IMR-90 (cell line): ENCODE results near the gene SEC24B. TPM values are rescaled to one million over a fixed set of nuclear protein-coding genes. Genes with fewer than 3 reads are reported as not detected.

Experiments used
- ATAC-seq: fragments of 200-7000 bp; cut with Tn5 transposase; 2 replicates; pipeline ENCODE4 v1.9.1; 2020; ENCODE audit warnings: low read depth, mild to moderate bottlenecking, moderate library complexity
- BruUV-seq: library from RNA; stranded (reverse); fragments of 400-500 nt; replicated peaks from 2 replicates; lab custom pipeline; 2021; lab: Mats Ljungman, UMichigan
- CTCF ChIA-PET: fragments of 300-600 bp; formaldehyde crosslinking; extraction: SDS; loops from one replicate; lab custom pipeline; 2021; ENCODE audit warnings: antibody characterized with exemption; lab: Yijun Ruan, JAX
- POLR2A ChIA-PET: fragments of 300-600 bp; sonication (Branson Sonifier 250); formaldehyde crosslinking; loops from one replicate; lab custom pipeline; 2022; ENCODE audit warnings: antibody characterized with exemption; ENCODE audit not compliant: unreplicated experiment; lab: Charles Lee
- DNase-seq: peaks from one replicate; pipeline ENCODE4 v3.0.0; 2013
- H2AFZ ChIP-seq: replicated peaks from 2 replicates; pipeline ENCODE3; 2013; ENCODE audit warnings: low read length, mild to moderate bottlenecking; ENCODE audit not compliant: poor library complexity
- H2AK5ac ChIP-seq: 2 replicates; pipeline ENCODE4 v1.6.1; 2013; ENCODE audit warnings: low read depth, low read length, inconsistent platforms
- H2AK9ac ChIP-seq: replicated peaks from 2 replicates; pipeline ENCODE3; 2013; ENCODE audit warnings: mild to moderate bottlenecking, low read depth, low read length, moderate library complexity; ENCODE audit not compliant: poor library complexity
- H2BK120ac ChIP-seq: 2 replicates; pipeline ENCODE4 v1.6.1; 2013; ENCODE audit warnings: low read depth, low read length, inconsistent platforms
- H2BK15ac ChIP-seq: 3 replicates; pipeline ENCODE4 v1.6.1; 2013; ENCODE audit warnings: low read depth, low read length, inconsistent platforms
- H2BK20ac ChIP-seq: 2 replicates; pipeline ENCODE4 v1.6.1; 2013; ENCODE audit warnings: low read depth, mild to moderate bottlenecking, inconsistent platforms, low read length, moderate library complexity
- H2BK5ac ChIP-seq: 2 replicates; pipeline ENCODE4 v1.6.1; 2013; ENCODE audit warnings: mild to moderate bottlenecking, low read depth, low read length, inconsistent platforms; ENCODE audit not compliant: poor library complexity, severe bottlenecking
- H3K14ac ChIP-seq: replicated peaks from 2 replicates; pipeline ENCODE4 v1.6.1; 2013; ENCODE audit warnings: low read depth, low read length, inconsistent platforms
- H3K18ac ChIP-seq: 2 replicates; pipeline ENCODE4 v1.6.1; 2013; ENCODE audit warnings: low read depth, low read length, control low read depth
- H3K23ac ChIP-seq: 2 replicates; pipeline ENCODE4 v1.6.1; 2013; ENCODE audit warnings: low read depth, low read length, inconsistent platforms
- H3K27ac ChIP-seq: 2 replicates; pipeline ENCODE4 v1.5.1; 2013; ENCODE audit warnings: mild to moderate bottlenecking, control low read depth, low read length; ENCODE audit not compliant: insufficient read depth
- H3K27me3 ChIP-seq: 2 replicates; pipeline ENCODE4 v1.6.1; 2013; ENCODE audit warnings: low read length; ENCODE audit not compliant: control insufficient read depth, insufficient read depth
- H3K36me3 ChIP-seq: 2 replicates; pipeline ENCODE4 v1.6.1; 2013; ENCODE audit warnings: low read length, mixed read lengths; ENCODE audit not compliant: control insufficient read depth, insufficient read depth
- H3K4ac ChIP-seq: 2 replicates; pipeline ENCODE4 v1.6.1; 2013; ENCODE audit warnings: low read depth, low read length, inconsistent platforms
- H3K4me1 ChIP-seq: 2 replicates; pipeline ENCODE4 v1.6.1; 2013; ENCODE audit warnings: low read length, mixed read lengths; ENCODE audit not compliant: control insufficient read depth, insufficient read depth
- H3K4me2 ChIP-seq: 2 replicates; pipeline ENCODE4 v1.6.1; 2013; ENCODE audit warnings: low read depth, mild to moderate bottlenecking, control low read depth, low read length, moderate library complexity
- H3K4me3 ChIP-seq: 2 replicates; pipeline ENCODE4 v1.5.1; 2013; ENCODE audit warnings: low read depth, mild to moderate bottlenecking, control low read depth, low read length, moderate library complexity; ENCODE audit not compliant: insufficient read depth
- H3K56ac ChIP-seq: 2 replicates; pipeline ENCODE4 v1.6.1; 2013; ENCODE audit warnings: low read length, inconsistent platforms; ENCODE audit not compliant: insufficient read depth; ENCODE audit errors: extremely low read depth
- H3K79me1 ChIP-seq, 2 experiments: 2 replicates each; pipeline ENCODE4 v1.6.1; 2013; ENCODE audit warnings: low read length in 2 of 2, inconsistent platforms in 1 of 2, low read depth in 1 of 2
- H3K9ac ChIP-seq: 2 replicates; pipeline ENCODE4 v1.6.1; 2013; ENCODE audit warnings: low read depth, low read length, control low read depth
- H3K9me1 ChIP-seq: 2 replicates; pipeline ENCODE4 v1.6.1; 2013; ENCODE audit warnings: low read length, inconsistent platforms; ENCODE audit not compliant: insufficient read depth
- H3K9me3 ChIP-seq: 2 replicates; pipeline ENCODE4 v1.6.1; 2013; ENCODE audit warnings: low read length; ENCODE audit not compliant: control insufficient read depth, insufficient read depth
- H4K20me1 ChIP-seq: 2 replicates; pipeline ENCODE4 v1.6.1; 2013; ENCODE audit warnings: low read length, inconsistent platforms; ENCODE audit not compliant: insufficient read depth
- H4K5ac ChIP-seq: 2 replicates; pipeline ENCODE4 v1.6.1; 2013; ENCODE audit warnings: mild to moderate bottlenecking, low read depth, low read length, control low read depth
- H4K8ac ChIP-seq, 2 experiments: 2 replicates each; pipeline ENCODE4 v1.6.1; 2013; ENCODE audit warnings: low read depth in 2 of 2, low read length in 2 of 2, control low read depth in 1 of 2, inconsistent platforms in 1 of 2
- H4K91ac ChIP-seq: 2 replicates; pipeline ENCODE4 v1.6.1; 2013; ENCODE audit warnings: low read depth, low read length, inconsistent platforms; ENCODE audit not compliant: insufficient read depth
- BHLHE40 ChIP-seq: fragments of 150-350 bp; IDR thresholded peaks from 2 replicates; pipeline ENCODE4 v1.6.1; 2016; ENCODE audit warnings: mild to moderate bottlenecking, low read depth, low read length
- CEBPB ChIP-seq: IDR thresholded peaks from 2 replicates; pipeline ENCODE4 v1.6.1; 2012; ENCODE audit warnings: low read depth, low read length, improper control_type of control experiment
- FOS ChIP-seq: fragments of 150-350 bp; IDR thresholded peaks from 2 replicates; pipeline ENCODE4 v1.6.1; 2016; ENCODE audit warnings: low read depth, low read length
- MAZ ChIP-seq: IDR thresholded peaks from 2 replicates; pipeline ENCODE4 v1.6.1; 2012; ENCODE audit warnings: low read depth, mild to moderate bottlenecking, low read length, improper control_type of control experiment, moderate library complexity, borderline replicate concordance
- NFE2L2 ChIP-seq: fragments of 150-350 bp; IDR thresholded peaks from 2 replicates; pipeline ENCODE4 v1.6.1; 2016; ENCODE audit warnings: low read depth, mild to moderate bottlenecking, low read length
- POLR2A ChIP-seq: IDR thresholded peaks from 2 replicates; pipeline ENCODE4 v1.6.1; 2012; ENCODE audit warnings: mild to moderate bottlenecking, low read depth, low read length
- RAD21 ChIP-seq: IDR thresholded peaks from 2 replicates; pipeline ENCODE4 v1.6.1; 2012; ENCODE audit warnings: low read length, improper control_type of control experiment
- RCOR1 ChIP-seq: IDR thresholded peaks from 2 replicates; pipeline ENCODE4 v1.6.1; 2012; ENCODE audit warnings: mild to moderate bottlenecking, low read length, improper control_type of control experiment; ENCODE audit not compliant: insufficient replicate concordance
- RFX5 ChIP-seq: IDR thresholded peaks from 2 replicates; pipeline ENCODE4 v1.8.0; 2012; ENCODE audit warnings: low read depth, mild to moderate bottlenecking, low read length, moderate library complexity
- SMC3 ChIP-seq: fragments of 150-350 bp; IDR thresholded peaks from 2 replicates; pipeline ENCODE4 v1.6.1; 2016; ENCODE audit warnings: low read depth, mild to moderate bottlenecking, antibody characterized with exemption, low read length, moderate library complexity
- WGBS, 2 experiments: methylation state at CpG; one replicate each; pipeline versions ENCODE4 v1.1.5 to v1.1.7; 2013; ENCODE audit warnings: missing lambda C conversion rate in 2 of 2; ENCODE audit not compliant: insufficient read length in 1 of 2; ENCODE audit errors: extremely low coverage in 2 of 2; 5-methylcytosine and 5-hydroxymethylcytosine counted together
- dilution Hi-C: fragments of 300-500 bp; cut with HindIII; formaldehyde crosslinking; loops from one replicate; pipeline ENCODE4 v1.14.3; 2018; ENCODE audit warnings: low sequenced_read_pairs; ENCODE audit not compliant: unreplicated experiment
- in situ Hi-C: fragments of 300-500 bp; cut with MboI; formaldehyde crosslinking; loops from 3 replicates; pipeline ENCODE4 v1.14.3; 2019; ENCODE audit warnings: low sequenced_read_pairs, inconsistent platforms, mixed read lengths
- intact Hi-C: fragments of 100-400 bp; cut with micrococcal nuclease; formaldehyde crosslinking; loops from 2 replicates; pipeline ENCODE4 v1.10.0; 2022
- polyA plus RNA-seq, 3 experiments: library from polyadenylated mRNA; depleted of rRNA; stranded (reverse); fragments of >200 nt; gene quantifications; 2 replicates each; pipeline ENCODE4 v1.2.3, GENCODE V29; 2012; ENCODE audit warnings: low replicate concordance in 1 of 3
- total RNA-seq: library from RNA; depleted of rRNA; stranded (reverse); fragments of >200 nt; gene quantifications from 2 replicates; pipeline ENCODE4 v1.2.3, GENCODE V29; 2012
- TF ChIP-seq, protein P1 (sequence below): fragments of 150-350 bp; IDR thresholded peaks from 2 replicates; pipeline ENCODE4 v1.6.1; 2017; ENCODE audit warnings: mild to moderate bottlenecking, antibody characterized with exemption, low read length, low read depth
- TF ChIP-seq, protein P2 (sequence below): conservative IDR thresholded peaks from 2 replicates; pipeline ENCODE4 v1.5.1; 2012; ENCODE audit warnings: mild to moderate bottlenecking, low read depth, low read length, improper control_type of control experiment

The SEC24B gene
- total and polyA plus RNA-seq, 2 of the 4 experiments (the other 2 are of a cell fraction), result 19.0 to 27.4 TPM

DNA sequence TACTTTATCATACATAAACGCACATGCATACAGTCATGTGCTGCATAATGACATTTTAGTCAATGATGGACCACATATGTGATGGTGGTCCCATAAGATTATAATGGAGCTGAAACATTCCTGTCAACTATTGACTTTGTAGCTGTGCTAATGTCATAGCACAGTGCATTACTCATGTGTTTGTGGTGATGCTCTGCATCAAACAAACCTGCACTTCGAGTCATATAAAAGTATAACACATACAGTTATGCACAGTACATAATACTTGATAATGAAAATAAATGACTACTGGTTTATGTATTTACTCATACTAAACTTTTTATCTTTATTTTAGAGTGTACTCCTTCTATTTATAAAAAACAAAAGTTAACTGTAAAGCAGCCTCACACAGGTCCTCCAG is 65.9 kb downstream of the SEC24B start:
- Histone ChIP-seq H2BK120ac (no peak overlapping the region), H4K8ac (no peak overlapping the region), H3K27ac (no peak overlapping the region), H3K9me3 (no peaks in the 10 kb centered on the region), H3K56ac (no peak overlapping the region), H4K20me1 (no peaks in the 10 kb centered on the region), H4K5ac (no peak overlapping the region), H3K36me3 (peaks cover 24% of the 10 kb centered on the region), H2BK15ac (no peak overlapping the region), H3K4ac (no peak overlapping the region), H3K4me3 (no peak overlapping the region), H3K14ac (no peak overlapping the region), H3K27me3 (no peaks in the 10 kb centered on the region), H3K79me1 (peaks cover 6 to 25% of the 10 kb centered on the region in 2 experiments), H4K91ac (no peak overlapping the region), H2AK5ac (no peak overlapping the region), H3K4me2 (no peak overlapping the region), H3K9ac (no peak overlapping the region), H3K9me1 (no peaks in the 10 kb centered on the region; the same call in 1 of the 2 replicates), H3K23ac (no peak overlapping the region), H3K4me1 (no peaks in the 10 kb centered on the region), H2AFZ (no peak overlapping the region), H2AK9ac (no peak overlapping the region), H3K18ac (no peak overlapping the region), H2BK5ac (no peak overlapping the region), H2BK20ac (no peak overlapping the region)
- POLR2A ChIA-PET, result no interaction called here
- in situ Hi-C loops, result no loop called here
- intact Hi-C loops, result no loop called here
- ATAC-seq (peak; percentile 42; the same call in 1 of the 2 replicates), DNase-seq (peak; percentile 3)
- no TSS peak for BruUV-seq
- dilution Hi-C loops, result no loop called here
- TF ChIP-seq RFX5, result no peak
- TF ChIP-seq NFE2L2, result no peak
- TF ChIP-seq, protein P1, sequence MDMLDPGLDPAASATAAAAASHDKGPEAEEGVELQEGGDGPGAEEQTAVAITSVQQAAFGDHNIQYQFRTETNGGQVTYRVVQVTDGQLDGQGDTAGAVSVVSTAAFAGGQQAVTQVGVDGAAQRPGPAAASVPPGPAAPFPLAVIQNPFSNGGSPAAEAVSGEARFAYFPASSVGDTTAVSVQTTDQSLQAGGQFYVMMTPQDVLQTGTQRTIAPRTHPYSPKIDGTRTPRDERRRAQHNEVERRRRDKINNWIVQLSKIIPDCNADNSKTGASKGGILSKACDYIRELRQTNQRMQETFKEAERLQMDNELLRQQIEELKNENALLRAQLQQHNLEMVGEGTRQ, result no peak
- TF ChIP-seq BHLHE40, result no peak
- TF ChIP-seq POLR2A, result no peak
- TF ChIP-seq CEBPB, result no peak
- no peak for TF ChIP-seq RCOR1
- no peak for TF ChIP-seq MAZ
- TF ChIP-seq SMC3, result no peak
- TF ChIP-seq FOS, result no peak
- TF ChIP-seq, protein P2, sequence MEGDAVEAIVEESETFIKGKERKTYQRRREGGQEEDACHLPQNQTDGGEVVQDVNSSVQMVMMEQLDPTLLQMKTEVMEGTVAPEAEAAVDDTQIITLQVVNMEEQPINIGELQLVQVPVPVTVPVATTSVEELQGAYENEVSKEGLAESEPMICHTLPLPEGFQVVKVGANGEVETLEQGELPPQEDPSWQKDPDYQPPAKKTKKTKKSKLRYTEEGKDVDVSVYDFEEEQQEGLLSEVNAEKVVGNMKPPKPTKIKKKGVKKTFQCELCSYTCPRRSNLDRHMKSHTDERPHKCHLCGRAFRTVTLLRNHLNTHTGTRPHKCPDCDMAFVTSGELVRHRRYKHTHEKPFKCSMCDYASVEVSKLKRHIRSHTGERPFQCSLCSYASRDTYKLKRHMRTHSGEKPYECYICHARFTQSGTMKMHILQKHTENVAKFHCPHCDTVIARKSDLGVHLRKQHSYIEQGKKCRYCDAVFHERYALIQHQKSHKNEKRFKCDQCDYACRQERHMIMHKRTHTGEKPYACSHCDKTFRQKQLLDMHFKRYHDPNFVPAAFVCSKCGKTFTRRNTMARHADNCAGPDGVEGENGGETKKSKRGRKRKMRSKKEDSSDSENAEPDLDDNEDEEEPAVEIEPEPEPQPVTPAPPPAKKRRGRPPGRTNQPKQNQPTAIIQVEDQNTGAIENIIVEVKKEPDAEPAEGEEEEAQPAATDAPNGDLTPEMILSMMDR, result no peak
- no peak for TF ChIP-seq RAD21
- no CpG with 5 or more reads among the region's 2 CpGs for WGBS, 2 experiments
- CTCF ChIA-PET, result no interaction called here
